Testis (tissue), 3 donors: ENCODE data around the gene RAB22A. TPM values are rescaled to one million over a fixed set of nuclear protein-coding genes. Genes with fewer than 3 reads are reported as not detected.

ENCODE experiments used
- DNase-seq: peaks from one replicate; pipeline ENCODE4 v3.0.0-alpha.2; 2019
- H3K27ac ChIP-seq, 2 donors: fragments of 200-600 bp; sonication (generic); one replicate each; pipeline ENCODE4 v1.5.1; 2019
- H3K27me3 ChIP-seq: fragments of 200-600 bp; sonication (generic); one replicate; pipeline ENCODE4 v1.5.1; 2019
- H3K36me3 ChIP-seq: fragments of 200-600 bp; sonication (generic); one replicate; pipeline ENCODE4 v1.5.1; 2017; ENCODE audit warnings: low read depth; ENCODE audit errors: missing control alignments
- H3K4me1 ChIP-seq: fragments of 200-600 bp; sonication (generic); one replicate; pipeline ENCODE4 v1.5.1; 2019
- H3K4me3 ChIP-seq, 2 donors: fragments of 200-600 bp; sonication (generic); one replicate each; pipeline ENCODE4 v1.5.1; 2017 to 2019
- H3K9me3 ChIP-seq: fragments of 200-600 bp; sonication (generic); one replicate; pipeline ENCODE4 v1.5.1; 2017
- CTCF ChIP-seq, 3 experiments: fragments of 450-650 bp in 2 of 3; fragments of 200-600 bp in 1 of 3; sonication (generic) in 1 of 3; IDR thresholded peaks; one replicate each; pipeline ENCODE4 v1.5.1; 2016 to 2019; ENCODE audit warnings: antibody characterized with exemption in 3 of 3, mild to moderate bottlenecking in 2 of 3, moderate library complexity in 1 of 3
- POLR2A ChIP-seq: fragments of 450-650 bp; IDR thresholded peaks from one replicate; pipeline ENCODE4 v1.6.1; 2017; ENCODE audit warnings: antibody characterized with exemption, mild to moderate bottlenecking, moderate library complexity
- WGBS, 2 donors: methylation state at CpG; one replicate each; pipeline ENCODE4 v1.1.5; 2018; 5-methylcytosine and 5-hydroxymethylcytosine counted together
- intact Hi-C: fragments of 100-400 bp; cut with DNase I; formaldehyde crosslinking; loops from one replicate; pipeline ENCODE4 v1.15.1; 2023; ENCODE audit warnings: low total_unique reads
- polyA plus RNA-seq: library from polyadenylated mRNA; stranded (reverse); fragments of 350-450 nt; fragmentation: Illumina TruSeq; extraction: RNeasy Lipid Tissue Mini Kit (QIAGEN cat#74804); gene quantifications from one replicate; pipeline ENCODE4 v1.2.3, GENCODE V29; 2014; ENCODE audit warnings: low read depth, low replicate concordance; ENCODE audit not compliant: insufficient read depth
- total RNA-seq, 2 donors: library from RNA; depleted of rRNA; stranded (reverse); fragments of >200 nt; gene quantifications; one replicate each; pipeline ENCODE4 v1.2.3, GENCODE V29; 2016

The RAB22A gene
- total and polyA plus RNA-seq, 3 donors from 2014 or later, result 11.2 to 20.8 (median 19.2) TPM

GRCh38 chr20:58402827-58403226, 93.3 kb downstream of the RAB22A start:
- Histone ChIP-seq H3K27ac (no peak overlapping the region), H3K4me1 (no peaks in the 10 kb centered on the region), H3K27me3 (no peaks in the 10 kb centered on the region), H3K4me3 (no peak overlapping the region), H3K9me3 (no peaks in the 10 kb centered on the region), H3K36me3 (no peaks in the 10 kb centered on the region)
- intact Hi-C loops, result no loop called here
- no peak for DNase-seq
- no peak for TF ChIP-seq POLR2A
- TF ChIP-seq CTCF (IDR thresholded peaks at IDR 0.05), result no peak
- 92 to 99% methylated on average over 5 of the region's 5 CpGs for WGBS, 2 donors

GRCh38 chr20:58403272-58403671, 93.8 kb downstream of the RAB22A start:
- DNase-seq, result no peak
- Histone ChIP-seq H3K4me3 (no peak overlapping the region), H3K36me3 (no peaks in the 10 kb centered on the region), H3K9me3 (no peaks in the 10 kb centered on the region), H3K27me3 (no peaks in the 10 kb centered on the region), H3K27ac (no peak overlapping the region), H3K4me1 (no peaks in the 10 kb centered on the region)
- WGBS, 2 donors, result 85 to 88% methylated on average over 3 of the region's 3 CpGs
- intact Hi-C loops, result no loop called here
- TF ChIP-seq POLR2A, result no peak

GRCh38 chr20:58405504-58406291, 96.2 kb downstream of the RAB22A start:
- intact Hi-C loops, result no loop called here
- Histone ChIP-seq H3K36me3 (no peaks in the 10 kb centered on the region), H3K27ac (no peak overlapping the region), H3K9me3 (no peaks in the 10 kb centered on the region), H3K4me3 (no peak overlapping the region), H3K4me1 (no peaks in the 10 kb centered on the region), H3K27me3 (no peaks in the 10 kb centered on the region)
- no peak for TF ChIP-seq POLR2A
- TF ChIP-seq CTCF (IDR thresholded peaks at IDR 0.05), result no peak
- DNase-seq, result no peak
- WGBS, 2 donors, result 78 to 87% methylated on average over 11 of the region's 11 CpGs

GRCh38 chr20:58406422-58407001, 97.0 kb downstream of the RAB22A start:
- Histone ChIP-seq H3K4me1 (no peaks in the 10 kb centered on the region), H3K27me3 (no peaks in the 10 kb centered on the region), H3K4me3 (no peak overlapping the region), H3K9me3 (no peaks in the 10 kb centered on the region), H3K27ac (no peak overlapping the region), H3K36me3 (no peaks in the 10 kb centered on the region)
- no peak for DNase-seq
- 44 to 63% methylated on average over 4 of the region's 4 CpGs for WGBS, 2 donors
- no peak for TF ChIP-seq POLR2A
- no peak for TF ChIP-seq CTCF (IDR thresholded peaks at IDR 0.05)
- intact Hi-C loops, result no loop called here

GRCh38 chr20:58407201-58407873, 97.8 kb downstream of the RAB22A start:
- Histone ChIP-seq H3K27ac (no peak overlapping the region), H3K27me3 (no peaks in the 10 kb centered on the region), H3K36me3 (no peaks in the 10 kb centered on the region), H3K9me3 (no peaks in the 10 kb centered on the region), H3K4me1 (no peaks in the 10 kb centered on the region), H3K4me3 (no peak overlapping the region)
- TF ChIP-seq CTCF (IDR thresholded peaks at IDR 0.05) (no peak), POLR2A (no peak)
- 53 to 64% methylated on average over 4 of the region's 4 CpGs for WGBS, 2 donors
- intact Hi-C loops, result no loop called here
- DNase-seq, result no peak
